HepG2 (cell line): ENCODE measurements around the gene SMURF2. TPM values are rescaled to one million over a fixed set of nuclear protein-coding genes. Genes with fewer than 3 reads are reported as not detected.

ENCODE experiments used
- ATAC-seq: fragments of 200-7000 bp; cut with Tn5 transposase; 3 replicates; pipeline ENCODE4 v1.9.1; 2020; ENCODE audit warnings: mild to moderate bottlenecking, moderate library complexity
- BruUV-seq: library from RNA; stranded (reverse); fragments of 400-500 nt; replicated peaks from 2 replicates; lab custom pipeline; 2021; lab: Mats Ljungman, UMichigan
- CTCF ChIA-PET: fragments of 300-600 bp; formaldehyde crosslinking; extraction: SDS; loops from one replicate; lab custom pipeline; 2021; ENCODE audit warnings: low total read pairs, inconsistent platforms, low intra/inter-chr PET ratio; lab: Yijun Ruan, JAX
- POLR2A ChIA-PET: fragments of 350-600 bp; sonication (Branson Sonifier 250); formaldehyde crosslinking; loops from one replicate; lab custom pipeline; 2020; ENCODE audit warnings: antibody characterized with exemption, inconsistent platforms; lab: Yijun Ruan, JAX
- DNase-seq: peaks from one replicate; pipeline ENCODE4 v3.0.0-alpha.2; 2015; ENCODE audit warnings: low spot score
- FAIRE-seq: peaks from 3 replicates; lab custom pipeline; 2011; peaks lifted over from hg19 to GRCh38; lab: Jason Lieb, UNC
- H2AFZ ChIP-seq: one replicate; pipeline ENCODE4 v1.6.1; 2011; ENCODE audit warnings: low read length, inconsistent platforms
- H3K27ac ChIP-seq: fragments of 300-600 bp; 3 replicates; pipeline ENCODE4 v1.8.0; 2011; ENCODE audit warnings: mixed run types, mild to moderate bottlenecking, mixed read lengths, low read length, inconsistent platforms; ENCODE audit not compliant: insufficient read depth; ENCODE audit errors: extremely low read length
- H3K27me3 ChIP-seq, 2 experiments: fragments of 200-600 bp in 1 of 2; 2 replicates in 1 of 2; 3 replicates in 1 of 2; pipeline versions ENCODE4 v1.6.0 to v1.8.0; 2011; ENCODE audit warnings: low read length in 2 of 2, mild to moderate bottlenecking in 2 of 2, moderate library complexity in 2 of 2, inconsistent platforms in 1 of 2; ENCODE audit not compliant: insufficient read depth in 2 of 2, control insufficient read depth in 1 of 2
- H3K36me3 ChIP-seq, 2 experiments: fragments of 200-600 bp in 1 of 2; replicated peaks in 1 of 2; 2 replicates in 1 of 2; 3 replicates in 1 of 2; pipeline versions ENCODE4 v1.5.1 to v1.8.0; 2011; ENCODE audit warnings: low read length in 2 of 2, inconsistent platforms in 1 of 2; ENCODE audit not compliant: insufficient read depth in 2 of 2, control insufficient read depth in 1 of 2
- H3K4me1 ChIP-seq: 2 replicates; pipeline ENCODE4 v1.5.1; 2012; ENCODE audit warnings: low read length, inconsistent platforms; ENCODE audit not compliant: insufficient read depth
- H3K4me2 ChIP-seq: 2 replicates; pipeline ENCODE4 v1.6.0; 2011; ENCODE audit warnings: low read depth, low read length, inconsistent platforms
- H3K4me3 ChIP-seq, 3 experiments: fragments of 200-600 bp in 1 of 3; sonication (generic), shearing (Covaris generic) in 1 of 3; replicated peaks in 1 of 3; 2 replicates each; pipeline ENCODE4 v1.5.1; 2011 to 2016; ENCODE audit warnings: low read length in 3 of 3, inconsistent platforms in 2 of 3, low read depth in 2 of 3, mild to moderate bottlenecking in 2 of 3, control low read depth in 1 of 3, mixed read lengths in 1 of 3; ENCODE audit not compliant: insufficient read depth in 1 of 3
- H3K79me2 ChIP-seq: one replicate; pipeline ENCODE4 v1.6.1; 2011; ENCODE audit warnings: low read length, inconsistent platforms; ENCODE audit not compliant: insufficient read depth
- H3K9ac ChIP-seq: 2 replicates; pipeline ENCODE4 v1.6.0; 2011; ENCODE audit warnings: mild to moderate bottlenecking, low read depth, low read length, inconsistent platforms; ENCODE audit not compliant: insufficient read depth
- H3K9me3 ChIP-seq: 2 replicates; pipeline ENCODE4 v1.5.1; 2012; ENCODE audit warnings: mild to moderate bottlenecking, low read length
- H4K20me1 ChIP-seq: 2 replicates; pipeline ENCODE4 v1.6.0; 2011; ENCODE audit warnings: inconsistent platforms, mild to moderate bottlenecking, low read length, moderate library complexity; ENCODE audit not compliant: insufficient read depth
- ASH2L ChIP-seq: fragments of 300-600, 200-600 bp; sonication (generic); IDR thresholded peaks from 2 replicates; pipeline ENCODE4 v1.7.0; 2017; ENCODE audit warnings: low read depth, mild to moderate bottlenecking, moderate library complexity, mixed read lengths, low read length; ENCODE audit not compliant: insufficient read length
- GFI1 ChIP-seq: sonication (generic); formaldehyde crosslinking; IDR thresholded peaks from 2 replicates; pipeline ENCODE4 v1.5.0; 2020; ENCODE audit warnings: missing genetic modification reagents, mild to moderate bottlenecking, borderline replicate concordance
- HBP1 ChIP-seq: IDR thresholded peaks from 2 replicates; pipeline ENCODE4 v1.6.1; 2016; ENCODE audit warnings: low read depth, control low read depth
- HDAC2 ChIP-seq: sonication (generic); formaldehyde crosslinking; IDR thresholded peaks from 2 replicates; pipeline ENCODE4 v1.4.0; 2020; ENCODE audit warnings: missing genetic modification reagents
- HMGXB4 ChIP-seq, 2 experiments: sonication (generic) in 1 of 2; formaldehyde crosslinking in 1 of 2; IDR thresholded peaks; 2 replicates each; pipeline versions ENCODE4 v1.4.0 to v1.6.1; 2018 to 2020; ENCODE audit warnings: missing genetic modification reagents in 2 of 2, borderline replicate concordance in 1 of 2, low read depth in 1 of 2, mild to moderate bottlenecking in 1 of 2, missing biosample characterization in 1 of 2
- MBD4 ChIP-seq: IDR thresholded peaks from 2 replicates; pipeline ENCODE4 v1.6.1; 2012; ENCODE audit warnings: low read length, inconsistent platforms, borderline replicate concordance
- MXD4 ChIP-seq: IDR thresholded peaks from 2 replicates; pipeline ENCODE4 v1.6.1; 2016; ENCODE audit warnings: mild to moderate bottlenecking, missing biosample characterization, missing genetic modification reagents
- NR2F6 ChIP-seq, 2 experiments: IDR thresholded peaks; 2 replicates each; pipeline ENCODE4 v1.6.1; 2016; ENCODE audit warnings: antibody characterized with exemption in 1 of 2, mild to moderate bottlenecking in 1 of 2
- PREB ChIP-seq: sonication (generic); formaldehyde crosslinking; IDR thresholded peaks from 2 replicates; pipeline ENCODE4 v1.4.0; 2020; ENCODE audit warnings: missing genetic modification reagents
- RARG ChIP-seq: sonication (generic); formaldehyde crosslinking; IDR thresholded peaks from 2 replicates; pipeline ENCODE4 v1.4.0; 2020; ENCODE audit warnings: low read depth, mild to moderate bottlenecking, missing genetic modification reagents
- REL ChIP-seq: sonication (generic); formaldehyde crosslinking; conservative IDR thresholded peaks from 2 replicates; pipeline ENCODE4 v1.8.0; 2022; ENCODE audit warnings: mild to moderate bottlenecking, missing genetic modification reagents, moderate library complexity
- RFXANK ChIP-seq: IDR thresholded peaks from 2 replicates; pipeline ENCODE4 v1.6.1; 2016
- ZBTB2 ChIP-seq: sonication (generic); formaldehyde crosslinking; IDR thresholded peaks from 2 replicates; pipeline ENCODE4 v1.8.0; 2022; ENCODE audit warnings: low read depth, missing genetic modification reagents
- ZFP36 ChIP-seq: fragments of 150-350 bp; IDR thresholded peaks from 2 replicates; pipeline ENCODE4 v1.6.1; 2018; ENCODE audit warnings: borderline replicate concordance, low read length, low read depth; ENCODE audit not compliant: partially characterized antibody
- ZNF274 ChIP-seq: sonication (generic); formaldehyde crosslinking; IDR thresholded peaks from 2 replicates; pipeline ENCODE4 v1.5.1; 2020; ENCODE audit warnings: mild to moderate bottlenecking, missing genetic modification reagents
- ZNF614 ChIP-seq: IDR thresholded peaks from 2 replicates; pipeline ENCODE4 v1.6.1; 2018; ENCODE audit warnings: missing biosample characterization, missing genetic modification reagents, inconsistent platforms, borderline replicate concordance
- ZNF672 ChIP-seq: sonication (generic); formaldehyde crosslinking; IDR thresholded peaks from 2 replicates; pipeline ENCODE4 v1.8.1; 2022; ENCODE audit warnings: missing genetic modification reagents
- WGBS: methylation state at CpG from one replicate; pipeline ENCODE4 v1.1.6; 2017; ENCODE audit warnings: low lambda C conversion rate; 5-methylcytosine and 5-hydroxymethylcytosine counted together
- in situ Hi-C: cut with HindIII; loops from 2 replicates; pipeline ENCODE4 v1.10.0; 2017; ENCODE audit warnings: low pct_unique_long_range_greater_than_20kb; ENCODE audit not compliant: extremely low pct_ligation_motif_present
- intact Hi-C: fragments of 100-400 bp; cut with micrococcal nuclease; formaldehyde crosslinking; loops from one replicate; pipeline ENCODE4 v1.10.0; 2022; ENCODE audit not compliant: unreplicated experiment
- polyA plus RNA-seq, 8 experiments: library from polyadenylated mRNA; depleted of rRNA in 3 of 8; stranded (reverse) in 7 of 8; unstranded in 1 of 8; fragments of >200 nt; fragmentation: Illumina TruSeq in 4 of 8; extraction: Trizol in 4 of 8; gene quantifications; 2 replicates each; pipeline versions ENCODE4 v1.2.1 to v1.2.3, GENCODE V29; 2011 to 2016; ENCODE audit warnings: low read depth in 4 of 8, missing spikeins in 1 of 8, mixed read lengths in 1 of 8; ENCODE audit not compliant: insufficient read depth in 1 of 8
- total RNA-seq, 5 experiments: library from RNA; depleted of rRNA; stranded (reverse); fragments of >200 nt; fragmentation: Illumina TruSeq; extraction: Trizol; gene quantifications; 2 replicates each; pipeline ENCODE4 v1.2.3, GENCODE V29; 2016; ENCODE audit warnings: low read depth in 1 of 5

The SMURF2 gene
- total and polyA plus RNA-seq, 2 of the 13 experiments (the other 11 are each of a cell fraction or from before 2014, with no cell fraction given), result 14.9 to 24.3 TPM

- Histone ChIP-seq H3K4me1 (peaks cover 62% of the 10 kb centered on the region), H3K27ac (peak overlapping the region; percentile 99), H2AFZ (no peak overlapping the region), H3K27me3 (peaks cover 0 to 3% of the 10 kb centered on the region in 2 experiments; a peak in 1 of 5 replicates), H3K9ac (peak overlapping the region; percentile 100), H3K9me3 (no peaks in the 10 kb centered on the region), H3K36me3 (peaks cover 28 to 60% of the 10 kb centered on the region in 2 experiments), H3K79me2 (peaks cover 62% of the 10 kb centered on the region), H3K4me2 (peak overlapping the region; percentile 79), H3K4me3 (peak overlapping the region; percentile 94 to 100 (median 99)), H4K20me1 (peaks cover 64% of the 10 kb centered on the region)
- BruUV-seq, result no TSS peak
- FAIRE-seq, result no peak
- in situ Hi-C loops, result loop anchor here (10.0 kb wide), 1 partner anchor 660 kb away; the partner anchor contains the start of gene SMARCD2
- WGBS, result 2% methylated on average over 13 of the region's 13 CpGs
- peak; percentile 42 for DNase-seq
- no peak for ATAC-seq
- intact Hi-C loops, result loop anchor here (1.0 to 5.0 kb wide), 2 partner anchors 8 to 157 kb away; partner anchors contain the start of genes POLG2 and SMURF2
- POLR2A ChIA-PET, result interaction anchor here (0.6 to 4.1 kb wide), 28 partner anchors 9 to 731 kb away, joined by 3 to 202 read pairs (median 4); partner anchors contain the start of genes CCDC47, DDX42, LRRC37A3 and PECAM1
- CTCF ChIA-PET, result no interaction called here
- no peak for TF ChIP-seq ZNF274 (CRISPR knock-in tag)
- no peak for TF ChIP-seq PREB (CRISPR knock-in tag)
- peak; percentile 59; the same call in 1 of the 2 replicates for TF ChIP-seq MBD4
- TF ChIP-seq HDAC2 (CRISPR knock-in tag), result 0 out of 2 replicates have a peak, but pooled peaks have one; percentile 7
- TF ChIP-seq HBP1, result no peak
- 0 out of 4 replicates have a peak, but pooled peaks of 1 of the 2 experiments have one; percentile 49 for TF ChIP-seq HMGXB4 (CRISPR knock-in tag; IDR thresholded peaks at IDR 0.05; ENCODE audit: borderline replicate concordance in 1 of 2, low read depth in 1 of 2)
- no peak for TF ChIP-seq ZBTB2 (CRISPR knock-in tag)
- peak; percentile 67 for TF ChIP-seq ASH2L
- no peak for TF ChIP-seq ZNF672 (CRISPR knock-in tag)
- TF ChIP-seq NR2F6 (IDR thresholded peaks at IDR 0.05), result no peak; the same call in 1 of the 2 replicates
- no peak for TF ChIP-seq NR2F6 (CRISPR knock-in tag; IDR thresholded peaks at IDR 0.05)
- no peak for TF ChIP-seq ZFP36
- TF ChIP-seq GFI1 (CRISPR knock-in tag), result 0 out of 2 replicates have a peak, but pooled peaks have one; percentile 20
- TF ChIP-seq REL (CRISPR knock-in tag), result 0 out of 2 replicates have a peak, but pooled peaks have one; percentile 6
- TF ChIP-seq RARG (CRISPR knock-in tag), result 0 out of 2 replicates have a peak, but pooled peaks have one; percentile 76
- no peak for TF ChIP-seq RFXANK (CRISPR knock-in tag)
- no peak; the same call in 1 of the 2 replicates for TF ChIP-seq MXD4 (CRISPR knock-in tag)
- 0 out of 2 replicates have a peak, but pooled peaks have one; percentile 28 for TF ChIP-seq ZNF614 (CRISPR knock-in tag)
Measured at GRCh38 chr17:64504769-64505339, 157.3 kb downstream of the SMURF2 start.
